C4-2B (cell line): ENCODE measurements around the gene ITPR1.

Source experiments
- CTCF ChIP-seq: fragments of 450-650 bp; conservative IDR thresholded peaks from 2 replicates; pipeline ENCODE4 v1.5.1; 2017; ENCODE audit warnings: mild to moderate bottlenecking
- ZFX ChIP-seq: fragments of 450-650 bp; IDR thresholded peaks from 2 replicates; pipeline ENCODE4 v1.6.1; 2017

GRCh38 chr3:4674216-4674615, 181.1 kb downstream of the ITPR1 start:
- TF ChIP-seq CTCF (no peak), ZFX (no peak)
